Left lung (tissue), 10 donors: Measurements from ENCODE around the gene MEIS1. TPM values are rescaled to one million over a fixed set of nuclear protein-coding genes. Genes with fewer than 3 reads are reported as not detected.
A peak's percentile ranks its signal among the peaks of the same experiment; 100 is the strongest.

Experiments used
- ATAC-seq: fragments of 200-7000 bp; cut with Tn5 transposase; one replicate; pipeline ENCODE4 v1.9.1; 2020; ENCODE audit warnings: moderate library complexity
- DNase-seq, 4 donors: peaks; one replicate each; pipeline ENCODE4 v3.0.0-alpha.2; 2013 to 2020
- H3K27ac ChIP-seq, 2 donors: fragments of 200-600 bp; sonication (generic) in 1 of 2; one replicate each; pipeline versions ENCODE4 v1.5.0 to v1.8.0; 2020 to 2021
- H3K27me3 ChIP-seq, 2 donors: fragments of 200-600 bp; sonication (generic) in 1 of 2; one replicate each; pipeline versions ENCODE4 v1.5.0 to v1.8.0; 2020 to 2021
- H3K36me3 ChIP-seq, 2 donors: fragments of 200-600 bp; sonication (generic) in 1 of 2; one replicate each; pipeline versions ENCODE4 v1.5.0 to v1.8.0; 2020 to 2021
- H3K4me1 ChIP-seq, 2 donors: fragments of 200-600 bp; one replicate each; pipeline ENCODE4 v1.8.0; 2021
- H3K4me3 ChIP-seq, 2 donors: fragments of 200-600 bp; sonication (generic) in 1 of 2; one replicate each; pipeline versions ENCODE4 v1.5.0 to v1.8.0; 2020 to 2021; ENCODE audit warnings: mild to moderate bottlenecking in 1 of 2
- H3K9me3 ChIP-seq, 2 donors: fragments of 200-600 bp; sonication (generic) in 1 of 2; one replicate each; pipeline versions ENCODE4 v1.5.0 to v1.8.0; 2020 to 2021
- intact Hi-C, 2 donors: fragments of 100-400 bp; cut with DNase I; formaldehyde crosslinking; loops; one replicate each; pipeline versions ENCODE4 v1.11.2 to v1.14.2; 2022
- polyA plus RNA-seq, 6 donors: library from polyadenylated mRNA; unstranded; fragments of 120-200 nt; gene quantifications; one replicate each; pipeline ENCODE4 v1.2.1, GENCODE V29; 2013; ENCODE audit not compliant: insufficient read length in 6 of 6
- total RNA-seq, 2 donors: library from RNA; stranded (reverse); fragmentation: NEBNext Ultra II Directional; extraction: Animal tissue kit (Norgen Biotek cat#: 25700); gene quantifications; one replicate each; pipeline ENCODE4 v1.2.1, GENCODE V29; 2021
- TF ChIP-seq, protein P1 (sequence below), 2 donors: fragments of 200-600 bp; sonication (generic) in 1 of 2; IDR thresholded peaks; one replicate each; pipeline versions ENCODE4 v1.5.0 to v1.8.0; 2021; ENCODE audit warnings: antibody characterized with exemption in 2 of 2
- donor health status: DM: no; HTN: yes; CAD: no.
- donor health status: DM: no; HTN: no; CAD: no.

The MEIS1 gene
- total and polyA plus RNA-seq, 8 donors: 54.3 to 193 (median 163) TPM

- ATAC-seq (no peak), DNase-seq (no peak)
- H3K4me3 ChIP-seq: no peak overlapping the region
- no peaks in the 10 kb centered on the region for H3K9me3 ChIP-seq
- intact Hi-C loops: loop anchor here in 1 of 2 donors (10.0 kb wide), 1 partner anchor 139 kb away; the partner anchor contains the start of gene MEIS1
- no peaks in the 10 kb centered on the region for H3K36me3 ChIP-seq
- peak overlapping the region; percentile 34 to 95 for H3K27ac ChIP-seq
- peaks cover 35 to 66% of the 10 kb centered on the region in 2 donors for H3K27me3 ChIP-seq
- H3K4me1 ChIP-seq: peaks cover 15 to 35% of the 10 kb centered on the region in 2 donors
- TF ChIP-seq, protein P1, sequence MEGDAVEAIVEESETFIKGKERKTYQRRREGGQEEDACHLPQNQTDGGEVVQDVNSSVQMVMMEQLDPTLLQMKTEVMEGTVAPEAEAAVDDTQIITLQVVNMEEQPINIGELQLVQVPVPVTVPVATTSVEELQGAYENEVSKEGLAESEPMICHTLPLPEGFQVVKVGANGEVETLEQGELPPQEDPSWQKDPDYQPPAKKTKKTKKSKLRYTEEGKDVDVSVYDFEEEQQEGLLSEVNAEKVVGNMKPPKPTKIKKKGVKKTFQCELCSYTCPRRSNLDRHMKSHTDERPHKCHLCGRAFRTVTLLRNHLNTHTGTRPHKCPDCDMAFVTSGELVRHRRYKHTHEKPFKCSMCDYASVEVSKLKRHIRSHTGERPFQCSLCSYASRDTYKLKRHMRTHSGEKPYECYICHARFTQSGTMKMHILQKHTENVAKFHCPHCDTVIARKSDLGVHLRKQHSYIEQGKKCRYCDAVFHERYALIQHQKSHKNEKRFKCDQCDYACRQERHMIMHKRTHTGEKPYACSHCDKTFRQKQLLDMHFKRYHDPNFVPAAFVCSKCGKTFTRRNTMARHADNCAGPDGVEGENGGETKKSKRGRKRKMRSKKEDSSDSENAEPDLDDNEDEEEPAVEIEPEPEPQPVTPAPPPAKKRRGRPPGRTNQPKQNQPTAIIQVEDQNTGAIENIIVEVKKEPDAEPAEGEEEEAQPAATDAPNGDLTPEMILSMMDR (IDR thresholded peaks at IDR 0.05): no peak
These were observed 138.5 kb downstream of the MEIS1 start for GRCh38 chr2:66573416-66573815.

DNA sequence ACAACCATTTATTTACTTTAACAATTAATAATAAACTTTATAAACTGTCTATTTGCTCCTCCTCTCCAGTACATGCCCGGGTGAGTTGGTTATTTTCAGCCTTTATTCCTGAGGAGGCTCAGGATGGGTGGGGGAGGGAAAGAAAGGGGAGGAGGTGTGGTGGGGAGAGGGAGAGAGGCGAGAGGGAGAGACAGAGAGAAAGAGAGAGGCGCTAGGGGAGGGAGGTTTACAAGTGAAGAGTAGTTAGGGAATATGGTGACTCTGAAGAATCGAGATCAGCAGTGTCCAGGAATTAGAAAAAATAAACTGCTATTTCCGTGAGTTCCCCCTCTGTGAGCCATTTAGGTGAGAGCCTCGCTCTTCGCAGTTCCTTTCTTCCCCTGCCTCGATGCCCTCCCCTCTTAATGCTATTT, 138.9 kb downstream of the MEIS1 start:
- no peak for ATAC-seq
- TF ChIP-seq, protein P1 (IDR thresholded peaks at IDR 0.05): no peak
- H3K4me1 ChIP-seq: peaks cover 15 to 35% of the 10 kb centered on the region in 2 donors
- peaks cover 39 to 70% of the 10 kb centered on the region in 2 donors for H3K27me3 ChIP-seq
- no peaks in the 10 kb centered on the region for H3K36me3 ChIP-seq
- H3K27ac ChIP-seq: peak overlapping the region; percentile 34 to 95
- no peaks in the 10 kb centered on the region for H3K9me3 ChIP-seq
- peak in 1 of 4 donors; percentile 33 for DNase-seq
- intact Hi-C loops: loop anchor here in 1 of 2 donors (10.0 kb wide), 1 partner anchor 139 kb away; the partner anchor contains the start of gene MEIS1
- no peak overlapping the region for H3K4me3 ChIP-seq

GRCh38 chr2:66574701-66575624, 140.0 kb downstream of the MEIS1 start:
- Histone ChIP-seq H3K27ac (peak overlapping the region; percentile 53 to 95), H3K36me3 (no peaks in the 10 kb centered on the region), H3K4me1 (peaks cover 15 to 35% of the 10 kb centered on the region in 2 donors), H3K4me3 (peak overlapping the region; percentile 32 to 35), H3K9me3 (no peaks in the 10 kb centered on the region), H3K27me3 (peaks cover 50 to 81% of the 10 kb centered on the region in 2 donors)
- ATAC-seq (peak; percentile 59), DNase-seq (peak in 3 of 4 donors; percentile 64 to 94 (median 89))
- intact Hi-C loops: loop anchor here (5.0 to 10.0 kb wide), 2 partner anchors 138 to 140 kb away; partner anchors contain the start of gene MEIS1 (in 2 of the 2)
- TF ChIP-seq, protein P1 (IDR thresholded peaks at IDR 0.05): peak in 1 of 2 donors; percentile 36

- H3K27ac ChIP-seq: peak overlapping the region; percentile 53 to 95
- peak in 3 of 4 donors; percentile 49 to 84 (median 80) for DNase-seq
- ATAC-seq: peak; percentile 23
- peak overlapping the region; percentile 32 to 35 for H3K4me3 ChIP-seq
- H3K27me3 ChIP-seq: peaks cover 57 to 90% of the 10 kb centered on the region in 2 donors
- no peaks in the 10 kb centered on the region for H3K36me3 ChIP-seq
- intact Hi-C loops: loop anchor here (5.0 to 10.0 kb wide), 2 partner anchors 138 to 141 kb away; partner anchors contain the start of gene MEIS1 (in 2 of the 2)
- H3K4me1 ChIP-seq: peaks cover 15 to 35% of the 10 kb centered on the region in 2 donors
- H3K9me3 ChIP-seq: no peaks in the 10 kb centered on the region
- TF ChIP-seq, protein P1 (IDR thresholded peaks at IDR 0.05): no peak
These were observed 140.8 kb downstream of the MEIS1 start for GRCh38 chr2:66575625-66576310.
